ACC112 (cell line): ENCODE measurements around the gene CLEC20A.
"Not testable (repeated sequence)": the region's sequence is repeated elsewhere in the genome, so short reads cannot be mapped to it uniquely, and the experiment has no call there.

Source experiments
- H2AFZ ChIP-seq: fragments of 200-600 bp; sonication (generic); one replicate; pipeline ENCODE4 v1.6.0; 2017; ENCODE audit warnings: antibody characterized with exemption, low read length; ENCODE audit not compliant: unreplicated experiment
- H3K27ac ChIP-seq: fragments of 200-600 bp; sonication (generic); 2 replicates; pipeline ENCODE4 v1.5.1; 2014; ENCODE audit warnings: low read depth, mild to moderate bottlenecking, antibody characterized with exemption, low read length, moderate library complexity
- H3K27me3 ChIP-seq: fragments of 200-600 bp; sonication (generic); 2 replicates; pipeline ENCODE4 v1.6.1; 2014; ENCODE audit warnings: mild to moderate bottlenecking, antibody characterized with exemption, low read length, moderate library complexity, mixed read lengths; ENCODE audit not compliant: insufficient read depth
- H3K36me3 ChIP-seq: fragments of 200-600 bp; sonication (generic); 2 replicates; pipeline ENCODE4 v1.6.1; 2016; ENCODE audit warnings: mild to moderate bottlenecking, antibody characterized with exemption, low read length, moderate library complexity, mixed read lengths; ENCODE audit not compliant: insufficient read depth
- H3K4me1 ChIP-seq: fragments of 200-600 bp; sonication (generic); one replicate; pipeline ENCODE4 v1.6.1; 2016; ENCODE audit warnings: low read length, mixed read lengths; ENCODE audit not compliant: insufficient read depth, unreplicated experiment, control insufficient read depth
- H3K4me3 ChIP-seq: fragments of 200-600 bp; sonication (generic); 2 replicates; pipeline ENCODE4 v1.5.1; 2014; ENCODE audit warnings: mild to moderate bottlenecking, low read depth, low read length
- H3K79me2 ChIP-seq: fragments of 200-600 bp; sonication (generic); one replicate; pipeline ENCODE4 v1.6.0; 2016; ENCODE audit warnings: low read length; ENCODE audit not compliant: control insufficient read depth, unreplicated experiment, insufficient read depth

The CLEC20A gene

GRCh38 chr1:178509414-178510007 lies 12.7 kb upstream of the CLEC20A start:
- Histone ChIP-seq H3K4me3 (no peak overlapping the region), H3K4me1 (no peaks in the 10 kb centered on the region), H3K36me3 (no peaks in the 10 kb centered on the region), H3K79me2 (no peaks in the 10 kb centered on the region), H2AFZ (no peak overlapping the region), H3K27me3 (0 out of 2 replicates have a peak, but pooled peaks cover 3% of the 10 kb centered on the region), H3K27ac (no peak overlapping the region)

- no peak overlapping the region for H3K27ac ChIP-seq
- H3K4me1 ChIP-seq, result no peaks in the 10 kb centered on the region
- no peaks in the 10 kb centered on the region for H3K79me2 ChIP-seq
- no peaks in the 10 kb centered on the region for H3K36me3 ChIP-seq
- 0 out of 2 replicates have a peak, but pooled peaks cover 3% of the 10 kb centered on the region for H3K27me3 ChIP-seq
- H3K4me3 ChIP-seq, result no peak overlapping the region
- no peak overlapping the region for H2AFZ ChIP-seq
Measured at GRCh38 chr1:178506669-178507068, 9.9 kb upstream of the CLEC20A start.

- Histone ChIP-seq H3K4me3 (no peak overlapping the region), H3K27me3 (0 out of 2 replicates have a peak, but pooled peaks cover 3% of the 10 kb centered on the region), H2AFZ (no peak overlapping the region), H3K4me1 (no peaks in the 10 kb centered on the region), H3K79me2 (no peaks in the 10 kb centered on the region), H3K27ac (no peak overlapping the region), H3K36me3 (no peaks in the 10 kb centered on the region)
Measured at GRCh38 chr1:178506177-178506576, 9.4 kb upstream of the CLEC20A start.

- no peak overlapping the region for H3K4me3 ChIP-seq
- H3K27me3 ChIP-seq, result 0 out of 2 replicates have a peak, but pooled peaks cover 3% of the 10 kb centered on the region
- no peak overlapping the region for H3K27ac ChIP-seq
- no peaks in the 10 kb centered on the region for H3K36me3 ChIP-seq
- no peak overlapping the region for H2AFZ ChIP-seq
- no peaks in the 10 kb centered on the region for H3K4me1 ChIP-seq
- no peaks in the 10 kb centered on the region for H3K79me2 ChIP-seq
Measured at GRCh38 chr1:178504286-178504685, 7.5 kb upstream of the CLEC20A start.

GRCh38 chr1:178503849-178504248 lies 7.1 kb upstream of the CLEC20A start:
- no peaks in the 10 kb centered on the region for H3K36me3 ChIP-seq
- no peak overlapping the region for H3K4me3 ChIP-seq
- H3K27ac ChIP-seq, result no peak overlapping the region
- no peak overlapping the region for H2AFZ ChIP-seq
- H3K27me3 ChIP-seq, result 0 out of 2 replicates have a peak, but pooled peaks cover 3% of the 10 kb centered on the region
- no peaks in the 10 kb centered on the region for H3K79me2 ChIP-seq
- no peaks in the 10 kb centered on the region for H3K4me1 ChIP-seq

- H3K27ac ChIP-seq, H3K27me3 ChIP-seq, H3K36me3 ChIP-seq, H3K79me2 ChIP-seq, H3K4me1 ChIP-seq, H2AFZ ChIP-seq, H3K4me3 ChIP-seq: not testable (repeated sequence)
Measured at GRCh38 chr1:178503316-178503715, 6.6 kb upstream of the CLEC20A start.

GRCh38 chr1:178502856-178503255 lies 6.1 kb upstream of the CLEC20A start:
- Histone ChIP-seq H3K27ac (no peak overlapping the region), H2AFZ (no peak overlapping the region), H3K36me3 (no peaks in the 10 kb centered on the region), H3K79me2 (no peaks in the 10 kb centered on the region), H3K4me3 (no peak overlapping the region), H3K27me3 (0 out of 2 replicates have a peak, but pooled peaks cover 3% of the 10 kb centered on the region), H3K4me1 (no peaks in the 10 kb centered on the region)

GRCh38 chr1:178502330-178502714 lies 5.6 kb upstream of the CLEC20A start:
- Histone ChIP-seq H3K36me3 (no peaks in the 10 kb centered on the region), H3K79me2 (no peaks in the 10 kb centered on the region), H2AFZ (no peak overlapping the region), H3K4me3 (no peak overlapping the region), H3K27me3 (0 out of 2 replicates have a peak, but pooled peaks cover 3% of the 10 kb centered on the region), H3K4me1 (no peaks in the 10 kb centered on the region), H3K27ac (no peak overlapping the region)

- Histone ChIP-seq H3K27ac (no peak overlapping the region), H3K4me1 (no peaks in the 10 kb centered on the region), H2AFZ (no peak overlapping the region), H3K36me3 (no peaks in the 10 kb centered on the region), H3K4me3 (no peak overlapping the region), H3K27me3 (0 out of 2 replicates have a peak, but pooled peaks cover 3% of the 10 kb centered on the region), H3K79me2 (no peaks in the 10 kb centered on the region)
Measured at GRCh38 chr1:178501705-178502329, 5.1 kb upstream of the CLEC20A start.

- H3K27ac ChIP-seq, result no peak overlapping the region
- H3K36me3 ChIP-seq, result no peaks in the 10 kb centered on the region
- H3K79me2 ChIP-seq, result no peaks in the 10 kb centered on the region
- H2AFZ ChIP-seq, result no peak overlapping the region
- no peaks in the 10 kb centered on the region for H3K4me1 ChIP-seq
- 0 out of 2 replicates have a peak, but pooled peaks cover 3% of the 10 kb centered on the region for H3K27me3 ChIP-seq
- no peak overlapping the region for H3K4me3 ChIP-seq
Measured at GRCh38 chr1:178500936-178501554, 4.3 kb upstream of the CLEC20A start.
